ENCODE data around the gene MOSMO. TPM values are rescaled to one million over a fixed set of nuclear protein-coding genes. Genes with fewer than 3 reads are reported as not detected.
"Not testable (repeated sequence)": the region's sequence is repeated elsewhere in the genome, so short reads cannot be mapped to it uniquely, and the experiment has no call there.

MOSMO gene
- total RNA-seq, 1 experiment from 2014 or later = 11.8 TPM

- DNase-seq (ENCODE audit: low spot score) = no peak
Observed at GRCh38 chr16:22092143-22092933, 84.4 kb downstream of the MOSMO start, which contains the start of gene VWA3A. TSS of gene VWA3A (plus strand) at chr16:22092541. CDS start at chr16:22092638, 97 bp downstream.

GRCh38 chr16:22093331-22093730 lies 85.4 kb downstream of the MOSMO start:
- DNase-seq (ENCODE audit: low spot score) = no peak

- DNase-seq (ENCODE audit: low spot score) = no peak
Observed at GRCh38 chr16:22093996-22094395, 86.1 kb downstream of the MOSMO start.

GRCh38 chr16:22098405-22099255 lies 90.7 kb downstream of the MOSMO start:
- DNase-seq (ENCODE audit: low spot score) = peak; percentile 68

GRCh38 chr16:22099256-22099975 lies 91.5 kb downstream of the MOSMO start:
- DNase-seq (ENCODE audit: low spot score) = no peak

- no peak for DNase-seq (ENCODE audit: low spot score)
Observed at GRCh38 chr16:22103441-22103840, 95.5 kb downstream of the MOSMO start.

GRCh38 chr16:22109258-22109898 lies 101.5 kb downstream of the MOSMO start:
- DNase-seq (ENCODE audit: low spot score) = no peak

- DNase-seq (ENCODE audit: low spot score) = not testable (repeated sequence)
Observed at GRCh38 chr16:22111629-22112028, 103.7 kb downstream of the MOSMO start.

GRCh38 chr16:22116095-22116700 lies 108.3 kb downstream of the MOSMO start:
- DNase-seq (ENCODE audit: low spot score) = no peak

- DNase-seq (ENCODE audit: low spot score) = no peak
Observed at GRCh38 chr16:22117609-22118008, 109.7 kb downstream of the MOSMO start.

GRCh38 chr16:22120440-22120839 lies 112.5 kb downstream of the MOSMO start:
- DNase-seq (ENCODE audit: low spot score) = no peak

GRCh38 chr16:22122239-22122638 lies 114.3 kb downstream of the MOSMO start:
- DNase-seq (ENCODE audit: low spot score) = no peak

GRCh38 chr16:22123146-22123545 lies 115.2 kb downstream of the MOSMO start:
- DNase-seq (ENCODE audit: low spot score) = no peak

GRCh38 chr16:22123759-22124490 lies 116.0 kb downstream of the MOSMO start:
- DNase-seq (ENCODE audit: low spot score) = no peak

- no peak for DNase-seq (ENCODE audit: low spot score)
Observed at GRCh38 chr16:22124583-22125284, 116.8 kb downstream of the MOSMO start.

- no peak for DNase-seq (ENCODE audit: low spot score)
Observed at GRCh38 chr16:22126037-22126558, 118.2 kb downstream of the MOSMO start.

- DNase-seq (ENCODE audit: low spot score) = not testable (repeated sequence)
Observed at GRCh38 chr16:22128537-22128936, 120.6 kb downstream of the MOSMO start.

GRCh38 chr16:22130528-22130927 lies 122.6 kb downstream of the MOSMO start:
- DNase-seq (ENCODE audit: low spot score) = no peak

GRCh38 chr16:22132801-22133200 lies 124.9 kb downstream of the MOSMO start:
- no peak for DNase-seq (ENCODE audit: low spot score)

Data from H4 (cell line).